Measurements from ENCODE around the gene CCS.
"Not testable (repeated sequence)": the region's sequence is repeated elsewhere in the genome, so short reads cannot be mapped to it uniquely, and the experiment has no call there.

Gene CCS

DNA sequence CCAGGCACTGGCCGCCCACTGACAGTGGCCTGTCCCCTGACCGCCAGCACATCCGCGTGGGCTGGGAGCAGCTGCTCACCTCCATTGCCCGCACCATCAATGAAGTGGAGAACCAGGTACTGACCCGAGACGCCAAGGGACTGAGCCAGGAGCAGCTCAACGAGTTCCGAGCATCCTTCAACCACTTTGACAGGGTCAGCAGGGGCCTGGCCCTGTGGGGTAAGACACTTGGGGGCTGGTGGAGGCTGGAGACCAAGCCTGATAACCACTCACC lies 31.1 kb upstream of the CCS start:
- DNase-seq, result no peak

DNA sequence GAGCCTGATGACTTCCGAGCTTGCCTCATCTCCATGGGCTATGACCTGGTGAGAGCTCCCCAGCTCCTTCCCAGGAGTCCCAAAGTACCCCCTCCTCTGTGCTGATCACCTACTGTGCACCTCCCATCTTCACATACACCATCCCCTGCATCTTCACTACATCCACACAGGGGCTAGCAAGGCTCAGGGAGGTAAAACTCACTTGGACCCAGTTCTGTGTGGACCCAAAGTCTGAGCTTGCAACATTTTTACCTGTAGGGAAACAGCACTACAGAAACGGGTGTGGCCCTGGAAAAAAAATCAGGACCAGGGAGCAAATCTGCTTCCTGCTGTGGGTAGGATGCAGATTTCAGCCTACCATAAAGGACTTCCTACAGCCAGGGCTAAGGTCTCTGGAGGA lies 30.7 kb upstream of the CCS start:
- no peak for DNase-seq

DNA sequence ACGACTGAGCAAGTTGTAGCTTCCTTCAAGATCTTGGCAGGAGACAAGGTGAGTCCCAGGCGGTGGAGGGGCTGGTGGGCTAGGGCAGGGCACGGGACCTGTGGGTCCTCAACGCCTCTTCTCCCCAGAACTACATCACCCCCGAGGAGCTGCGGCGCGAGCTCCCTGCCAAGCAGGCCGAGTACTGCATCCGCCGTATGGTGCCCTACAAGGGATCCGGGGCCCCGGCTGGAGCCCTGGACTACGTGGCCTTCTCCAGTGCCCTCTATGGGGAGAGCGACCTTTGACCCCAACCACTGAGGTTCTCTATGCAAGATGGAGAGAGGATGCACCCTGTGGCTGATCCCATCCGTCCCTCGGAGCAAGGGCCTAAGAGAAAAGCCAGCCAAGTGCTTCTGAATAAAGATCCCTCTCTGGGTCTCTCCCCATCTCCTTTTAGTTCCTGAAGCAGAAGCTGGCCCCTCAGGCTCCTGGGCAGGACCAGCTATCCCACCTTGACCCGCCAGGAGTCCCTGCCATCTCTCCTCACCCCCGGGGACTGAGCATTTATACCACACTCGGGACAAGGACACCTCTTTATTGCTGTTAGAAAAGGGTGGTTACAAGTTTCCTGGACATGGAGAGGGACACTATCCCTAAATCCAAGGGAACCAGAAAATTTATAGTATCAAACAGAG lies 29.9 kb upstream of the CCS start:
- no peak for DNase-seq

DNA sequence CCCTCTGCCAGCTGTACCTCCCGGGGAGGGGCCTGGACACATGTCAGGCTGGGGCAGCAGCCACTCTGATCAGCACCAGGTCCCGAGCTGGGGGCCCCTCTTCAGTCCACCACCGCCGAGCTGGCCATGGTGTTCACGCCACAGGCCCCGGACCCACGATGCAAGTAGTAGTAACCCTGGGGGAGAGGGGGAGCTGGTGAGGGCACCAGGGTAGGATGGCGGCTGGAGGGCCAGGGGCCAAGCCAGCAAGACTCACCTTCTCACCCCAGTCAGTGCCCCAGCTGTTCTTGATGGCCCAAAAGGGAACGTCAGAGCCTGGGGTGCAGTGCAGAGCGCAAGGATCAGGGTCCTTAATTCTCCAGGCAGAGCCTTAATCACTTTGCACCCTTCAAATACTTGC lies 29.2 kb upstream of the CCS start:
- no peak for DNase-seq

DNA sequence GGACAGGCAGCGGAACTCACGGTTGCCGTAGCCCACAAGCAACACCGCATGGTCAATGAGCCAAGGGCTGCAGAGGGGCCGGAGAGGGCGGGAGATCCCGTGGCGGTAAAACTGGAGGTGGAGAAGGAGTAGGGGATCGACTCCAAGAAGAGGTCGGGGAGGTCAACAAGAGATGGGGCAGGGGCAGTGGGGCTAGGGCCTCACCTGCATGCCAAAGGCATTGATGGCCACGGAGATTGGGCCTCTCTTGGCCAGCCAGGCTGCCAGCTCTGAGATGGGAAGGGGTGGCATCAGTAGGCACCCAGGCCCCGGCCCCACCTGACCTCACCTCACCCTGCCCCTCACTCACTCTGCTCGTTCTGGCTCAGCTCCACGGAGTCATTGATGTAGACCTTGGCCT lies 28.4 kb upstream of the CCS start:
- no peak for DNase-seq

DNA sequence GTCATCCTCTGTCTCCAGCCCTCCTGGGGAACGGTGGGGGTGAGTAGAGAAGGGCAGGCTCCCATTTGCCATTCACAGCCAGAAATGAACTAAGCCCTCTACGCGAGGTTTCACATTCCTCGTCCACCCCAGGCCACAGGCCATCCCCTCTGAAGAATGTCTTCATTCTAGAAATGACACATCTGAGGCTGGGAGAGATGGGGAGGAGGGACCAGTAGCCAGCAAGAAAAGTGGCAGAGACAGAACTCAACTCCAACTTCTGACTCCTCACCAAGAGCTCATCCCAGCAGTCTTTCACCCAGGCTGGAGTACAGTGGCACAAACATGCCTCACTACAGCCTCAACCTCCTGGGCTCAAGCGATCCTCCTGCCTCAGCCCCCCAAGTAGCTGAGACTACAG lies 28.0 kb upstream of the CCS start:
- DNase-seq, result no peak

DNA sequence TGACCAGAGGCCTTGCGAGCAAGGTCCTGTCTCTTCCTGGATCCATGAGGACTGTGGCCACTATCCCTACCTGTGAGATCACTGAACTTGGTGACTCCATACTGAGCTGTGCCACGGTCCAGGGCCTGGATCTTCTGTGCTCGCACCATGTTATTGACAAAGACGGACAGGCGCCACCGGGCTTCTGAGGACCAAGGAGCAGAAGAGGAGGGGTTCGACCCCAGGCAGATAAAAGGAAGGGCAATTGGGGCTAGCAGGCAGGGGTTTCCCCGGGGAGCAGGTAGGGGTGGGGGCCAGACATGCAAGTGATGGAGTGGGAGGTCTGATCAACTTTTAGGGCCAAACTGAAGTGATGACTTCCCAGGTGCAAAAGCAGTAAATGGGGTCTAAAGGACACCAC lies 26.8 kb upstream of the CCS start:
- no peak for DNase-seq

DNA sequence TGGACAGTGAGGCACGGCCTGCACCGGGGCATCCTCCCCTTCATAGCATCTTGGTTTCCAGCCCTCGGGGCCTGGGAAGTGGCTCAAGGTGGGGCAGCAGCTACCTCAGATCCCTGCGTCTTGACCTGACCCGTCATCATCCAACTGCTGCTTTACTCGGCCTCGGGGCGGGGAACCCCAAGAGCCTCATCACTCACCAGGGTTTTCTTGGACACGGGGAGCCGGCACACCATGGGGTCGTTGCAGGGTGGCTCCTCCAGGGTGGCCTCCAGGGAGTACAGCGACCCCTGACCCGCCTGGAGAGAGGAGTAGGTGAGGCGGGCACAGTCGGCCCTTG lies 25.2 kb upstream of the CCS start:
- DNase-seq, result no peak

DNA sequence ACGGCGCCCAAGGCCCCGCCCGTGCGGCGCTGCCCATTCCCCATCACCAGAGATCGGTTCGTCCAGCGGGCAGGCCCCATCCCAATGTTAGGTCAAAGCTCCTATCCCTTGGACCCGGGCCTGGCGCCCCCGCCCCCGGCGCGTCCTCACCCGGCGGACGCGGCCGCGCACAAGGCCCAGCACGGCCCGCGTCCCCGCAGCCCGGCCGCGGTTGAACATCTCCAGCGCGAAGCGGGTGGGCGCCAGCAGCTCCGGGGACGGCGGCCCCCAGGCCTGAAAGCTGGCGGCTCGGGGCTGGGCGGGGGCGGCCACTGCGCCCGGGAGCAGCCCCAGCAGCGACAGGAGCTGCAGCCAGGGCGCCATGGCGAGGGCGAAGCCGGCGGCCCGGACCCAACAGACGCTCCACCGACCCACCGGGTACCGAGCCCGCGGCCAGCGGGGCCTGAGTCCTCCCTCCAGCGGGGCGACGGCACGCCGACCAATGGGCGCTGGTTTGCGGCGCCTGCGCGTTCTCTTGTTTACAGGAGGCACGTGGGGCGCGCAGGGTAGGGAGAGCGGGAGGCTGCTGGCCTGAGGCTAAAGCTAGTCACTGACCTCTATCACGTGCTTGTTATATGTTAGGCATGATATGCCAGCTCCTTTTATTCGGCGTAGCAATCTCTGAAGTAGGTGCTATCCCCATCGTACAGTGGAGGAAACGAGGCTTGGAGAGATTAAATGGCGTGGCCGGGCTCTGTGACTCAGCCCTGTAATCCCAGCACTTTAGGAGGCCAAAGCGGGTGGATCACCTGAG lies 24.7 kb upstream of the CCS start, which contains the start of gene CTSF:
Gene CTSF, minus strand, starts transcription at position 483 of the 793 bp plus-strand sequence. Its CDS starts 120 bp downstream, at position 363.
- peak; percentile 8 for DNase-seq

DNA sequence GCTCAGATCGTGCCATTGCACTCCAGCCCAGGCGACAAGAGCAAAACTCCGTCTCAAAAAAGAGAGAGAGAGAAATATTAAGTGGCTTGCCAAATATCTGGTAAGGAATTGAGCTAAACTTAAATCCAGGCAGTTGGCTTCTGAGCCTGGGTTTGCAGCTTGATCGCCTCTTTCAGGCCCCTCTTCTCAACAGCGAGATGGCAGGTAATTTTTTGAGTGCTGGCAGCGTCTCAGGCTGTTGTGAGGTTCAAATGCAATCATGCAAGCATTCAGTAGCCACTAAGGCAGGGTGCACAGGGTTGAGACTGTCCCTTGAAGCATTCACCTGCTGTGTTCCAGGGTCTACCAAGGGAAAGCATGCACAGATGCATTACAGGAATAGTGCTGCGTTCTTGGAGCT lies 23.9 kb upstream of the CCS start:
- no peak for DNase-seq

DNA sequence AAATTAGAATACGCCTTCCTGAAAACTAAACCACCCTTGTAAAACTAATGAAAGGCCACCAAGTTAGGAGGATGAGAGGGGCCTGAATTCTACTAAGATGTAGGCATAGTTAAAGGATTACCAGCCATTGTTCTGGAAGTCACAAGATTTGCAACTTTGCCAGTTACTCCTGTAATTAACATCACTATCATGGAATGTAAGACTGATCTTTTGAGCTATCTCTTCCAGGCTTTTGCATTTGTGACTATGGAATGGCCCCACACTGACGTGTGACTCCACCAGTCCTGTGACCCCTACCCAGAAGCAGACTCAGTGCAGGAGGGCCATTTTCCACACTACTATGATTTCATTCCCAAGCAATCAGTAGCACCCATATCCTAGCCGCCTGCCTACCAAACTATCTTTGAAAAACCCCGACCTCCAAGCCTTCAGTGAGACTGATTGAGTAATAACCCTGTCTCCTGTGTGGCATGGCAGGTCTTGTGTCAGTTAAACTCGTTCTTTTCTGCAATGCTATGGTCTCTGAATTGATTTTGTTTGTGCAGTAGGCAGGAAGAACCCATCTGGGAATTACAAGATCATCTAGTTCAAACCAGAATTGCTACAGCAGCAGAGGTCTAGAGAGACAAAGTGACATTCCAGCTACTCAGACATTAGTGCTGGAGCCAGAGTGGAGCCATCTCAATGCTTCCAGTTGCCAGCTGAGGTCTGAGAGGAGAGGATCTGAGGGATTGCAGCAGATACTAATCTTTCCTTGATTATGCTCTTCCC lies 22.7 kb upstream of the CCS start:
- no peak for DNase-seq

DNA sequence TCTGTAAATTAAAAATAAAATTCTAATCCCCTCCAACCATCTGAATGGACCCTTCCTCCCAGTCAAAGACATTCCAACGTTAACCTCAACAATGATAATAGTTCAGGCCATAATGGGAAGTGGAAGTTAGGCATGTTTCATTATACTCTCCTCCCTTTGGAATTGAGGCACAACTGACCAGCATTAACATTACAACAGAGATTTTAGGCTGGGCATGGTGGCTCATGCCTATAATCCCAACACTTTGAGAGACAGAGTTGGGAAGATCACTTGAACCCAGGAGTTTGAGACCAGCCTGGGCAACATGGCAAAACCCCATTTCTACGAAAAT lies 22.2 kb upstream of the CCS start:
- no peak for DNase-seq

DNA sequence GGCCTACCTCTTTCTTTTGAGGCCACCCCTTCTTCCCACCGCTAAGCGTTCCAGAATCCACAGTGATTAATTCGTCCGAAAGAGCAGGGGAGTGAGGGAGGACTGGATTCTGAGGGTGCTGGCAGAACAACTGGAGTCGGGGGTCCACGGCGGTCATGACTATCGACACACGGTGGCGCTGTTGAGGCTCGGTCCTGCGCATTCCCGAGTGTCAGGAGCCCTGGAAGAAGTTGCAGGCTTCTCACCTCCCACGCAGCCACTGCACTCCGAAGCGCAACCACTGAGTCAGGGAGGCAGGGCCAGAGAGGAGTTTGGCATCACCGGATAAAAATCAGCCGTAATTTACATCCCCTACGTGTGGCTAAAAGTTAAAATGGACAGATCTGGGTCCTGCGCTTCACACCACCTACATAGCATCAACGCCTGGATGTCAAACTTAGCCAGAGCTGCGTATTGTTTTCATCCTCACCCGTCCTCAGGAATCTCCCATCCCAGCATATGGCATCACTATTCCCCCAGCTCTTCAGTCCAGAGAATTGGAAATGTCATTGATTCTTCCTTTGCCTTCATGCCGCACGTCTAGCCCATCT lies 13.9 kb upstream of the CCS start:
- peak; percentile 19 for DNase-seq

DNA sequence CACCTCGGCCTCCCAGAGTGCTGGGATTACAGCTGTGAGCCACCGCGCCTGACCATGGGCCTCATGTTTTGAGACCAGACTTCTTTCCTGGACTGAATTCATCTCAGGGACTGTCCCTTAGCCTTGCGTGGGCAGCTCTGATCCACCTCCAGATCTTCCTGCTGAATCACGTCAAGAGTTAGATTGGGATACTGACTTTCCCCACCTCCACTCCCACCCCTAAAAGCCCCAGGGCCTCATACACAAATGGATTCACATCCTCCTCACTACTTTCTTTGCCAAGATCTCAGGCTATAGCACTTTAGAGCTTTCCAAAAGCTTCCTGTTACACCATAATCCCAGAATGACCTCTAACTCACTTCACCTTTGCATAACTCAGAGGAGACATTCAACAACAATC lies 12.2 kb upstream of the CCS start:
- no peak for DNase-seq

DNA sequence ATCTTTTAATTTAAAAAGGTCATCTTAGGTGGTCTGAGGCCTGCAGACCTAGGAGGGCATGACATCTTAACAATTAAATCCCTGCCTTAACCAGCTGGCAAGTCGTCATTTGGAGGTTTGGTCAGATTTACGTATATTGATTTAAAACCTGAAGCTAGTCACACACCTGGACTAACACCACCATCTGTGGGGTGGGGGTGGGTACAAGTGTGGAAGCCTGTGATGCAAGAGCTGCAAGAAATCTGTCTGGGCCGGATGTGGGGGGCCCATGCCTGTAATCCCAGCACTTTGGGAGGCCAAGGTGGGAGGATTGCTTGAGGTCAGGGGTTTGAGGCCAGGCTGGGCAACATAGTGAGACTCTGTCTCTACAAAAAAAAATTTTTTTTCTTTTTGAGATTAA lies 11.7 kb upstream of the CCS start:
- no peak for DNase-seq

DNA sequence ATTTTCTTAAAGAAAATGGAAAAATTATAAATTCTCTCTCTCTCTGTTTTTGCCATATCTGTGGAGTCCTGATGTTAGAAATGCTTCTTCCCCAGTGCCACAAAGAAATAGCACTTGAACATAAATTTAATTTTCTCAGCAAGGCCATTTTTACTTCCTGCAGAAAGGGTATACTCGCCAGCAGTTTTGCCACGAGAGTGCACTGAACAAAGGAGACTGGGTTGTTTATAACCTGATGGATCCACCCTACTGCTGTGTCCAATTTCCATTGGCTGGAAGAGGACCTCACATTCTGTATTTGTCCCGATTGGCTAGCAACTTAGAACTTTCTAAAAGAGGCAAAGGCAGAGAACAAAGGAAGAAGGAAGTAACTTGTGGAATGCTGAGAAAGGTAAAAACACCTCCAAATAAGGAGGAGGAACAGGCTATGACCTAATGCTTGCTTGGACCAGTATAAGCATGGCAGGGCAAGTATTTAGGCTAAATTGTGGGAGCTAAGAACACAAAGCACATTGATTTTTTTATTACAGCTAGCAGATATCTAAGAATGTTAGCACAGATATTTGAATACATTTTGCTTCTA lies 10.3 kb upstream of the CCS start:
- not testable (repeated sequence) for DNase-seq

DNA sequence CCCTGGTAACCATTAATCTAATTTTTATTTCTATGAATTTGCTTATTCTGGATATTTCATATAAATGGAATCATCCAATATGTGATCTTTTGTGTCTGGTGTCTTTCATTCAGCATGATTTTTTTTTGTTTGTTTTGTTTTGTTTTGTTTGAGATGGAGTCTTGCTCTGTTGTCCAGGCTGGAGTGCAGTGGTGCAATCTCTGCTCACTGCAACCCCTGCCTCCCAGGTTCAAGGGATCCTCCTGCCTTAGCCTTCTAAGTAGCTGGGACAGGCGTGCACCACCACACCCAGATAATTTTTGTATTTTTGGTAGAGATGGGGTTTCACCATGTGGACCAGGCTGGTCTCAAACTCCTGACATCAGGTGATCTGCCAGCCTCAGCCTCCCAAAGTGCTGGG lies 7.5 kb upstream of the CCS start:
- not testable (repeated sequence) for DNase-seq

DNA sequence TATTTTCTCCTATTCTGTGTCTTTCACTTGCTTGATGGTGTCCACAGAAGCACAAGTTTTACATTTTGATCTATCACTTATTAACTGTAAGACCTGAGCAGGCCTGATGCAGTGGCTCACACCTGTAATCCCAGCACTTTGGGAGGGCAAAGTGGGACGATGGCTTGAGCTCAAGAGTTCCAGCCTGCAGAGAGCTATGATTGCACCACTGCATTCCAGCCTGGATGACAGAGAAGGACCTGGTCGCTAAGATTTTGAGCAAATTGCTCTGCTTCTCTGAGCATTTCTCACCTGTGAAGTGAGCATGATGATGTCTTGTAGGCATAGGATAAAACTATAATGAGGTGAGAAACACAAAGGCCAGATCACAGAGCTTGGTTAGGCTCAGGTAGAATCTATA lies 6.8 kb upstream of the CCS start:
- DNase-seq, result no peak

DNA sequence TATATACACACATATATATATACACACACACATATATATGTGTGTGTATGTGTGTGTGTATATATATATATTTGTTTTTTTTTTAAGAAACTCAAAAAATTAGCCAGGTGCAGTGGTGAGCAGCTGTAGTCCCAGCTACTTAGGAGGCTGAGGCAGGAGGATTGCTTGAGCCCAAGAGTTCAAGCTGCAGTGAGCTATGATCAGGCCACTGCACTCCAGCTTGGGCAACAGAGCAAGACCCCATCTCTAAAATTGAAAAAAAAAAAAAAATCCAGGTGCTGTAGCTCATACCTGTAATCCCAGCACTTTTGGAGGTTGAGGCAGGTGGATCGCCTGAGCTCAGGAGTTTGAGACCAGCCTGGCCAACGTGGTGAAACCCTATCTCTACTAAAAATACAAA lies 3.7 kb upstream of the CCS start:
- DNase-seq, result not testable (repeated sequence)

DNA sequence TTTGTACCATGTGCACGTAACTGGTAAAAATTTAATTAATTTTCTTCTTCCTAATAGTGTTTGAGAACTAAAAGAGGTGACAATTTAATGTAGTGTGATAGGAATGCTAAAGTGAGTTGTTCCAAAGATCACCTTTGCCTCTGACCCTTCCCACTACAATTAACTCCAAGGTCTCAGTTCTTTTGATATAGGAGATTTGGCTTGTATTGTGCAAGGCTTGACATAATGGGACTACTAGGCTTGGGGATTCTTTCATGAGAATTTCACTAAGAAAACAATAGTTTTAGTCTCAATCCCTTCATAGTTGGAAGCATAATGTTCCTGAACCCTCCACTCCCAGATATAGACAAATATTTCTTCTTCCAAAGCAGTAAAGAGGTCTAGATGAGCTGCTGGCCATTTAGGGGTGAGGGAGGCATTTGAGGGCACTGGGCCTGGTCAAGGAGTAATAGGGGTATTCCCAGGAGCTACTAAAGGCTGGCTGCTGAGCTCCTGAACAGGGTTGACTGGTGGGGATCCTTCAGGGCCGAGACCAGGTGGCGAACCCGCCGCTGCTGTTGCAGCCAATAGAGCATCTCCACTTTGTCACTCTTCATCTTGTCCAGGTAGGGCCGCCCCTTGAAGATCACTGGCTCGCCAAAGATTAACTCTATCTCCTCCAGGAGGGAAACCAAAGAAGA lies 2.8 kb upstream of the CCS start:
- no peak for DNase-seq

DNA sequence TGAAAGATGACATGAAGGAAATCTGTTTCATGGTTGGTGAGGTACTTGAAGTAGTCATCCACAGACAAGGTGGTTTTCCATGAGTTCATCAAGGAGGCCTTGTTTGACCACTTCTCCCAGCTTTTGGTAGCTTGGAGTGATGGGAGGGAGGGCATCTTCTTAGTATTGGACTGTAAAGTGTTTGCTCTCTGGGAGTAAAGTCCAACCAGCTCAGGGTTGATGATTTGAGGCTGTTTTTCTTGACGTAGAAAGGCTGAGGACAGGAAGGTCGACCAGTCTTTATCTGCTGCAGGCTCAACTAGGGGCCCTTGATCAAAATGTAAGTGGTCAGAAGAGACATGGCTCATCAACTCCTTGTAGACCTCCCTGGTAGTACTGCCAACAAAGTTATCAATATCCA lies 1.8 kb upstream of the CCS start:
- DNase-seq, result no peak

DNA sequence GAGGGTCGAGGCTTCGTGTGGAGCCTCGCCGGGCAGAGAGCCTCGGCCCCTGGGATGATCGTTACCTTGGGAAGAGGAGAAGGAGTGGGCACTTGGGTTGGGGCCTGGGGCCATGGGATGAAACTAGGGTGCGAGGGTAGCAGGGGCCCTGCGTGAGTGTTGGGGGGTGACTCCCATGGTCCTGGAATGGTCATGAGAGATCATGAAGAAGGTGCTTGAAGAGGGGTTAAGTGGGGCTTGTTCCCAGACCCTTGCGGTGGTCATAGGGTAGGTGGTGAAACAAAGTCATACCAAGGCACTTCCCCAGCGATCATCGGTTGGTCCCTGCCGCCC lies 284 bp downstream of the CCS start:
- no peak for DNase-seq

DNA sequence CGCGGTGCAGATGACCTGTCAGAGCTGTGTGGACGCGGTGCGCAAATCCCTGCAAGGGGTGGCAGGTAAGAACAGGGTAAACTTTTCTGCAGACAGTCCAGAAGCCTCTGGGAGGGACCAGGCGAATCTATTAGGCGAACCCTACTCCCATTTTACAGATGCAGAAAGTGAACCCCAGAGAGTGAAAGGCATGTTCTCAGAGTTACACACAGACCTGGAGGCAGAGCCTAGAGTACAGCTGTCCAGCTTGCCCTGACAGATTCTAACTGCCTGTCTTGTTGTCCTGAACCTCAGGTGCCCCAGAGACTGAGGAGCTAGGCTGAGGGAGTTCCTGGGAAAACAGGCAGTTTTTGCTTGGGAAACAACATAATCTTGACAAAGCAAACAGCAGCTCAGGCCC lies 665 bp downstream of the CCS start:
- no peak for DNase-seq

Measured in NCI-H1694 (cell line).